NCI-H82 treated with DMSO at 0.1 percent for 48 hours (cell line): ENCODE measurements around the gene RCOR2.

Source experiments
- DNase-seq: peaks from one replicate; lab custom pipeline; 2025; ENCODE audit not compliant: unreplicated experiment; lab: John Stamatoyannopoulos, UW

Gene RCOR2

DNA sequence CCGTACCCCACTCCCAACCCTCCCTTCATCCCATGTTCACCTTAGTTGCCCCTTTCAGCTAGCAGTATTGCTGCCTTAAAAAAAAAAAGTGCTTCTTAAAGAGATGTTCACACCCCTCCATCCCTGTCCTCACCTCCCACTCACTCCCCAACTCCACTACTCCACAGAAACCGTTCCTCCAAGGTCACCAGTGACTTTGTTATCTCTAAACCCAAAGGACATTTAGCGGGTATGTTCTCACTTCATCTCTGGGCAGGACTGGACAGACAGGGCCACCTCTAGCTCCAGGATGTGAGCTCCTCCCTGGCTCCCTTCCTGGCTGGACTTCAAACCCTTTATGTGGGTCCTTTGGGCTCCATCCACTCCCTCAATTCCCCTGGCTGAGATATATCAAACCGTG is 6.4 kb upstream of the RCOR2 start:
- DNase-seq, result no peak

DNA sequence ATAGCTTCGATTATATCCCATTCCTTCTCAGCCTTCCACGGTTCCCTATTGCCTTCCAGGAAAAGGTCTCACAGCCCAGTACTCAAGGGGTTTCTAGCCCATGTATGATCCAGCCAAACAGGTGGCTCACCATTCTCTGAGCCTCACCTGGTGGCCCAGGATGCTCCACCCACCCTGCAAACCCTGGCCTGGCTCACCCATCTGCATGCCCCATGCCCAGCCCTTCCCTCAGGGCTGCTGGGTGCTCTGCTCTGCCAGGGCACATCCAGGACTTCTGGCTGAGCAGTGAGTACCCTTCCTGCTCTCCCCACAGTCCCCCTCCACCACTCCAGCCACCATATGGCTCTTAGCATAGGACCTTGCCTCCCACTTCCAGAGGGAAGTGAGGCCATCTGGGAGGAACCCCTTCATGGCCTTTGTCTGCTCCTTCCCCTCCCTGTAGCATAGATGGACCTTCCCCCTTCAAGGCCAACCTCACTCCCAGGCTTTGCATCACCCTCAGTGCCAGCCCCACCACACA is 5.8 kb upstream of the RCOR2 start:
- DNase-seq, result no peak

DNA sequence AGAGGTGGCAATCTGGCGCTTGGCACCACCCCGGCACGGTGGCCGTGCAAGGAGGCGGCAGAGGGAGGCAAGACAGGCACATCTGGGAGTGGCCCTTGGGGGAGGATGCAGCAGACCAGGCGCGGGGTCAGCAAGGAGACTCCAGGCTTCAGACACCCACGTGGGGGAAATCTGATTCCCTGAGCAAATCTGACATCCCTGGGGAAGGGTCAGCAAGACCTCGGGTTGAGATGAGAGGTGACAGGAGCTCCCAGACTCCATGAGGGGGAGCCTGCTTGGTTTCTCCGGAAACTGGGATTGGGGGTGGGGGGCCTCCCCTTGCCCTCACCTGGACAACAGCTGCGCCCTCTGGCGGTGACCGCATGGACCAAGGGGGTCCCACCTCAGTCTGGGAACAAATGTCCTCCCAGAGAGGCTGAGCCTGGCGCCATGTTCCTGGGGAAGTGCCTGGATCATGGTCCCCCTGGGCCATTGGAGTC is 4.0 kb upstream of the RCOR2 start:
- DNase-seq, result no peak

DNA sequence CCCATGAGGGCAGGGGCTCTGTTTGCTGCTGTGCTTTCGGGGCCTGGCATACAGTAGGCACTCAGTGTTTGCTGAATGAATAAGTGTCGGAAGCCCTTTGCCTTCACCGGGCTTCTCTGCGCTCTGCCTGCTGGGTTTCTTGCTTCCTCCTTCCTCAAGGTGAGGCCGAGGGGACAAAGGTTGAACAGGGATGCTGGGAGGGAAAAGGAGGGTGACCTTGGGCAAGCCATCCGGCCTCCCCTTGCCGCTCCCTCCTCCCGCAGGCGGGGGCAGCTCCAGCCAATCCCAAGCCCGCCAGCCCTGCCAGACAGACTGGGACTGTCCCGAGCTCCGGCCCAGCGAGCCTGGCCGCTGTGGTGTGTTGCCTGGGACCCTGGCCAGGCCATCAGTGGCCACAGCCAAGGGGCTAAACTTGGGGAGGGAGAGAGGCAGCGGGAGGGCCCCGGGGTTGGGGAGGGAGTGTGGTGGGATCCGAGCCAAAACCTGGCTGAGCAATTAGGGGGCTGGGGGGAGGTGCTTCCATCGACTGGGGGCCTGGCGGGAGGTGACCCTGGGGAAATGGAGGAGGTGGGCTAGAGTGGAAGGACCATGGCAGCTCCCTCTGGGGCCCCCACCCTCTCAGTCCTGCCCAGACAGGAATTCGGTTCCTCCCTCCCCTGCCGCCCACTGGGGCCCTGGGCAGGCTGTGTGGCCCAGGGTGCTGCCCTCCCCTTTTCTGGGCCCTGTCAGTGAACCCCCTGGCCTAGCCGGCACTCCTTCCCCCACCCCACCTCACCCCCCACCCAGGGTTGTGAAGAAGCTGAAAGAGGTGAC is 3.4 kb upstream of the RCOR2 start:
- no peak for DNase-seq

DNA sequence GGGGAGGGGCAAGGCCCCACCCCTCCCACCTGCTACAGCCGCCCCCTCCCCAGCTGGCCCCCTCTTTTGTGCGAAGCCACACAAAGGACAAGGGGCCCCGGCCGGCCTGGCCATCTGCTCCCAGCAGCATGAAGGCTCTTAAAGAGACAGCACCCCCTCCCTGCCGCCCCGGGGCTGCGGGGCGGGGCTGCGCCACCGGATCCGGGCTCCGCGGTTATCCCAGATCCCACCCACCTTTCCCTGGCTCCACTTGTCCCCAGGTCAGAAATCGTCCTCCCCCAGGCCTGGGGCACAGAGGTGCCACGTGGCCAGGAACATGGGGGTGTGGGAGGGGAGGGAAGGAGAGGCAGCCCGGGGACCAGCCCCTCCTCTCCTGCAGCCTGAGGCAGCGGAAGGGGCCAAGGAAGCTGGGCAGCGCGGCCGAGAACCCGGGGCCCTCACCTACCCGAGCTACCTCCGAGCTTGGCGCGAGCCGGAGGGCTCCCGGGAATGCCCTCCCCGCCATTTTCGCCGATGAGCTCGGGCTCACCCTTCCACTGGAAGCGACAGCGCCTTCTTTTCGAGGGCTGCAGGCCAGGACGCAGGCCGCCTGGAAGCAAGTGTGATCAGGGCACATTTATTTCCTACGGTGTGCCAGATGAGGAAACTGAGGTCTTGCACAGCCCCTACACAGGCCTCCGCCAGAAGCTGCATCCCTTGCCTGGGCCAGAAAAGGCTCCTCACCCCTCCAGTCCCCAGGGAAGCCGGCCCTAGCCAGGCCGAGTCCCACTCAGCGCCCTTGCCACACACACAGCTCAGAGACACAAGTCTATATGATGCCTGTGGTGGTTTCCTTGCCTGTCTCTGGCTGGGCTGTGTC is 2.5 kb upstream of the RCOR2 start:
- DNase-seq, result peak; percentile 82

DNA sequence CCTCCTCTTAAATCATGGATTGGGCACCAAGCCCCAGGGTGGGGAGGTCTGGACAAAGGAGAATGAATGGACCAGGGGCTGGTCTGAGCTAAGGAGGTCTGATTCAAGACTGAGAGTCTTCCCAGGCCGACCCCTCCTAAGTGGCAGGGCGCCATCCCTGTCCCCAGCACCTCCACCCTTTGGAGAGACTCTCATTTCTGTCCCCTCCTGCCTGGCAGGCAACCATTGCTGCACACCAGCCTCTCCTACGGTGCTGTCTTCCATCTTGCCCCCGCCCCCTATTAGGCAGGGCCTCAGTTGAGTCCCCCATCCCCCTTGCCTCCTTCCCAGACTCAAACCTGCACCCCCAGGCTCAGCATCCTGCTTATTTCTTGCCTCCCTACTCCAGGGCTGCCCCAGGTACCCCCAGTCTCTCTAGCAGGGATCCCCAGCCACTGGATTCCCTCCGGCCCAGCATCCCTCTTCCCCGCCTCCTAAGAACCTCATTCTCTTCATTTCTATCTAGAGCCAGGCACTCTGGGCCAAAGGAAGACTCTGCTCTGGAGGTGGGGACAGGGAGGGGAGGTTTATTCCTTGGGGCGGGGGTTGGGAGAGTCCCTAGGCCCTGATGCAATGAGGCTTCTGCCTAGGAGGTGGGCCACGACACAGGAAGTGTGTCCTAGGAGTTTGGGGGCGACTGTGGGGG is 1.7 kb upstream of the RCOR2 start:
- DNase-seq, result peak; percentile 66

DNA sequence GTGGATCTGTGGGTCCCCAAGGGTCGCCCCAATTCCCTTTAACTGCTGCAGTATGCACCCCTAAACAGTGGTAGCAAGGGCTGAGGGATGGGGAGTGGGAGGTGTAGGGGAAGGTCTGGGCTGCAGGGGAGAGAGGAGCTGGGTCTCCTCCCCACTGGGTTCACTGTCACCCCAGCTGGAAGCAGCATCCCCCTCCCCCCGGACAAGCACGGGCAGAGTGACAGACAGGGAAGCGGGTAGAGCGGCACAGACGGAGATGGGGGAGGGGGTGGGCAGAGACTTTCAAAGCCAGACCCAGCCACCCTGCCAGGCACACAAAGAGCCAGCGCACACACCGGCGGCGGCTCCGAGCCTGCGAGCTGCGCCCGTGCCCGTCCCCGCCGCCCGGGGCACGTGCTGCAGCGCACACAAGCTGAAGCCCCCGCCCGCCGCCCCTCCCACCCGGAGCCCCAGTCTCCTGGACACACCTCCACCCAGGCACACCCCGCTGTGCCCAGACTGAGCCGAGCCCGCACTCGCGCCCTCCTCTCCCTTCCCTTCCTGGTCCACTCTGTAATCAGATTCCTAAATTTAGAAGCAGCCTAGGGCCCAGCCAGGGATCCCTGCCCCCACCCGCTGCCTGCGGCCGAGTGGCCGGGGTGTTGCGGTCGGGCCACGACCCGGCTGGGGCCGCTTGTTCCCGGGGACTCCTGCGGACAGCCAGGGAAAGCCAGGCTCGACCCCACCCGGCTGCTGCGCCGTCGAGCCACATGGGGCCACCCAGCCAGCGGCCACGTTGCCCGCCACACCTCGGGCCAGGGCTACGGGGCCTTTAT is 935 bp upstream of the RCOR2 start:
- peak; percentile 78 for DNase-seq

DNA sequence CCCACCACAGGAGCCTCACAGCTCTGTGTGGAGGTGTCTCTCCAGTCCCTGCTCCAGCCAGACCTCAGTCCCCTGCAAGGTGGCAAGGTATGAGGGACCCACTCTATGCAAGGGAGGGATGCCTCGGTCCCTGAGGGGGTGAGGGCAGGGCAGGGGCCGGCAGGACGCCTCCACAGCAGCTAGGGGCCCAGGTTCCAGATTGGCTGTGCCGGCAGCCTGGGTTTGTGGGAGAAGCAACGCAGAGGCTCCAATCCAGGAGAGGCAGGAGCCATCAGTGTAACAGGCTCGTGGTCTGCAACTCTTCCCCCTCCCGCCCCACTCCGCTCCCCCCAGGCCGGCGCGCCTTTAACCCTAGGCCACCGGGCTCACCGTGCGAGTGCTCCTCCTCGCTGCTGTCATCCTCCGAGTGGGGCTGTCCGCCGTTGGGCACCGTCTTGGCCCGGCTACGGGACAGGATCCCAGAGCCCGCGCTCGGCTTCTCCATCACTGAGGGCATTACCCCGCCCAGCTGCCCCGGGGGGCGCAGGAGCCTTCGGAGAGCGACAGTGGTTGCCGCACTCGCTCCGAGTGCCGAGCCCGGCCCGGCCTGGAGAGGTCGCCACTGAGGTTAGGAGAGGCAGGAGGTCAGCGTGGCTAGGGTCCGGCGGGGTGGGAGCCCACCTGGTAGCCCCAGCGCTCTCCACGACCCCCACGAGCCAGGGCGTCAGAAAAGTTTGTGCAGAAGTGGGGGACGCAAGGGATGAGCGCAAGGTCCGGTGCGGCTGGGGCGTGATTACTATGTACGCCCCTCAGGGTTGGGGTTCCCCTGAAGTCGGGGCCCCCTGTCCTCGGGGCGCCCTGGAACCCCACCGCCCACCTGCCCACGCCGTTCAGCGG is 765 bp downstream of the RCOR2 start:
- DNase-seq, result peak; percentile 27

DNA sequence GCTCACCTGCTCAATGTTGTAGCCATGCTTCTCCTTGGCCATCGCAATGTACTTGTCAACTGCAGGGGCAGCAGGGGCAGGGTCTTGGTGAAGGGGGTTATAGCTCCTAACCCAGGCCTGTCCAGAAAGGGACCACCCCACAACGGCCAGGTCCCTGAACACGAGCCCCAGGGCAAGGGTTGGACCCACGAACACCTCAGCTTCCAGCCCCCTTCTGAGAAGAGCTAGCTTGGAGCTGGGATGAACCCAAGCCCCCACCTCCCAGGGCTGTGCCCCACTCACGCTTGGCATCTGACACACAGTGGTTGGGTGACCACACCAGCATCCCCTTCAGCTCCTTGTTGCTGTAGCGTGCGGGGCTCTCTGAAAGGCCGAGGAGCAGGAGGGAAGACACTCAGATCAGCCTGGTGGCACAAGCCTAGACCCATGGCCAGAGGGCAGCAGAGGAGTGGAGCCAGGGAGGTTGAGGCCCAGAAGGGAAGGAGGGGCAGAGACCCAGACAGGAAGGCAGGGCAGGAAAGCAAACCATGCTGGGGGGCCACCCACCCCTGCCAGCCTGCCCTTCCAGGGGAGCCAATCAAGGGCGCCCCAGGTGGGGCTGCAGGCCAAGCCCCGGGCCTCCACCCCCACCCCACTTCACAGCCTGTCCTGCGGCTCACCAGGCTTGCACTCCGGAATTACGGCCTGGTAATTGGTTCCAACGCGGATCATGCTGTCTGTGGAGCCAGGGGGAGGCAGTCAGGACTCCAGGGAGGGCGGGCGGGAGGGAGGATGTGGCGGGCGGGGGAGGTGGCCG is 1.9 kb downstream of the RCOR2 start:
- no peak for DNase-seq

DNA sequence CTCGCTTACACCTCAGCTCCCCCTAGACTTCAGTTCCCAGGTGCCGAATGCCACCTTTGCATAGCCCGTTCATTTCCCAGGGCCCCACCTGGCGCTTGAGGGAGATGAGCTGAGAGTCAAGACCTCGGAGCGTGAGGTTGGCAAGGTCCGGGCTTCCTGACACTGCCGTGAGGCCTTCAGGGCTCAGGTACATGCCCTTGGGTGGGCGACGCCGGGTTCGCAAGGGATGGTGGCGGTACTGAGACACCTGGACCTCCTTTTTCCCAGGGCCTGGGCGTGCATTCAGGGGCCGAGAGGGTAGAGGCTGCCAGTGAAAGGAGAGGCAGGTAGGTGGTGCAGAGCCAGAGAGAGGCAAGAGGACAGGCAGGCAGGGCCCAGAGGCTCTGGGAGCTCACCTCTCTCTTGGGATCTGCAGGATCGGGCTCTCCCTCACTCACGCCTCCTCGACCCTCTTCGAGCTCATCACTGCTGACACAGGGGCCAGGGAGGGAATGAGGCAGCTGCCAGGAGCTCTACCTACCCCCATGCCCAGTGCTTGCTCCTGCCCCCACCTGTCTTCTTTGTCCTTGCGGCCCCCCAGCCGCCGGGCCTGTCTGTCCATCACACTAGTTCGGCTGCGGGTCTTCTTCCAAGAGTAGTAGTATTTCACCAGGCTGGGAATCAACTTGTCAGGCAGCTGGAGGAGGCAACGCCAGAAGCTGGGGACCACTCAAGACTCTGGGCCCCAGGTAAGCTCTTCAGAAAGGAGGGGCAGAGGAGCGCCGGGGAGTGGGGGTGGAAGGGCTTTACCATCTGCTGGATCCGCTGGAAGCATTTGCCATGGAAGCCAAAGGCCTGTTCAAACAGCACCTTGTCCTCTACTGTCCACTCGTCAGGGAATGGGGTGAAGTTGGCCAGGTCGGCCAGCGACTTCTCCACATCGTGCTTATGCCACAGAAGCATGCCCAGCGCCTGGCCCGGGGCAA is 2.8 kb downstream of the RCOR2 start:
- no peak for DNase-seq

DNA sequence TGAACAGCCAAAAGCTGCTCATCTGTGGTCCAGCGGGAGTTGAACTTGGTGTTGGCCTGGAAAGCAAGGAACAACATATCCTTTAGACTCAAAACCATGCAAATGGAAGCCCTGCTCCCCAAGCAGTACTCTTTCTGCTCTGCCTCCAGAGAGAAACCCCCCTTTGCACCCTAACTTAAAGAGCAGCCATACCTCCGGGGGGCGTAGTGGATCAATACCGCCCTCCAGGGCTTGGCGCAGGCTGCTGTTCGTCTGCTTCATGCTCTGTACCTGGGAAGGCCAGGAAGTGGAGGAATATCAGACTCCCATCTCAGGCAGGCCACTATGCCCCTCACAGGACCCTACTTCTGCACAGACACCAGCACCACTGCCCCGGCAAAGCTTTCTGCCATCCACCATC is 4.3 kb downstream of the RCOR2 start:
- no peak for DNase-seq

DNA sequence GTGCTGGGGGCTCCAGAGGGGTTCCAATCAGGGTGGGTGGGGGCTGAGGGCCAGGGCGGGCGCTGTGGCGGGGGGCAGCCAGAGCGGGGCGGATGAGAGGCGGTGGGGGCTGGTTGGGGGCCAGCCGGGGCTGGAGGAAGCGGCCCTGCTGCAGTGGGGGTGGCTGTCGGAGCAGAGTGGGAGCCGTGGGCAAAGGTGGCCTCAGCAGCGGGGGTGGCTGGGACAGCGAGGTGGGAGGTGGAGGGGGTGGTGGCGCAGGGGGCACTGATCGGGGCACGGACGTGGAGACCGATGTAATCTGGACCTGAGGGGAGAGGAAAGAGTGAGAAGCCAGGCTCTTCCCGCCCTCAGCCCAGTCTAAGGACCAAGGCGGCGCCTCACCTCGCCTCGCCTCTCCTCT is 5.1 kb downstream of the RCOR2 start:
- DNase-seq, result no peak

DNA sequence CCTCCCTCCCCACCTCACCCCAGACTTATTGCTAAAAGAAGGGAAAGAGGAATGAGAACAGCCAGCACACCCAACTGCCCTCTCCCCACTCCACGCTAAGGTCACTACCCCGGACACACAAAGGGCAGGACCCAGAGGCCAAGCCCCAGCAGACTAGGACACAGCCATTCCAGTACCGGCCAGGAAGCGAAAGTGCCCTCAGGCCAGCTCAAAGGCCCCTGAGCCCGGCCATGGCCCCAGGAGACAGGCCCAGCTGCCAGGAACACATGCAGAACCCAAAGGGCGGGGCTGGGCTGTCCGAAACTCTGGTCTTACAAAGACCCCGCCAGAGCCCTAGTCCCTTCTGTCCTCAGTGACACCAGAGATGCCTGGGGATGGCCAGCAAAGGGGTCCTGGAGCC is 5.5 kb downstream of the RCOR2 start:
- DNase-seq, result no peak

DNA sequence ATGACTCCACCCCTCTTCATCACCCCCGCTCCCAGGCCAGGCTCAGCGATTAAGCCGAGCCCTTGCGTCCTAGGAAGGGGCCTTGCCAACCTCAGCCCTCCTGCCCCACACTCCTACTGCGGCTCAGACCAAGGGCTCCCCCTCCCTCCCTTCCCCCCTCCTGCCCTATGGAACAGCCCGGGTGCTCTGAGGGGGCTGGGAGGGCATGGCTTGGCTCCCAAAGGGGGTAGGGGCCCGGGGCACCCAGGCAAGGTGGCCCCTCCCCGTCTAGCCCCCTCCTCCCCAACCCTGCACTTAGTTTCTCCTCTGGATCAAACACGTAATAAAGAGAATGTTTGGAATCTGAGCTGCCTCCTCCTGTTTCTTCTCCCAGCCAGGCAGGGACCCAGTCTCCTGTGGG is 6.3 kb downstream of the RCOR2 start:
- DNase-seq, result no peak

DNA sequence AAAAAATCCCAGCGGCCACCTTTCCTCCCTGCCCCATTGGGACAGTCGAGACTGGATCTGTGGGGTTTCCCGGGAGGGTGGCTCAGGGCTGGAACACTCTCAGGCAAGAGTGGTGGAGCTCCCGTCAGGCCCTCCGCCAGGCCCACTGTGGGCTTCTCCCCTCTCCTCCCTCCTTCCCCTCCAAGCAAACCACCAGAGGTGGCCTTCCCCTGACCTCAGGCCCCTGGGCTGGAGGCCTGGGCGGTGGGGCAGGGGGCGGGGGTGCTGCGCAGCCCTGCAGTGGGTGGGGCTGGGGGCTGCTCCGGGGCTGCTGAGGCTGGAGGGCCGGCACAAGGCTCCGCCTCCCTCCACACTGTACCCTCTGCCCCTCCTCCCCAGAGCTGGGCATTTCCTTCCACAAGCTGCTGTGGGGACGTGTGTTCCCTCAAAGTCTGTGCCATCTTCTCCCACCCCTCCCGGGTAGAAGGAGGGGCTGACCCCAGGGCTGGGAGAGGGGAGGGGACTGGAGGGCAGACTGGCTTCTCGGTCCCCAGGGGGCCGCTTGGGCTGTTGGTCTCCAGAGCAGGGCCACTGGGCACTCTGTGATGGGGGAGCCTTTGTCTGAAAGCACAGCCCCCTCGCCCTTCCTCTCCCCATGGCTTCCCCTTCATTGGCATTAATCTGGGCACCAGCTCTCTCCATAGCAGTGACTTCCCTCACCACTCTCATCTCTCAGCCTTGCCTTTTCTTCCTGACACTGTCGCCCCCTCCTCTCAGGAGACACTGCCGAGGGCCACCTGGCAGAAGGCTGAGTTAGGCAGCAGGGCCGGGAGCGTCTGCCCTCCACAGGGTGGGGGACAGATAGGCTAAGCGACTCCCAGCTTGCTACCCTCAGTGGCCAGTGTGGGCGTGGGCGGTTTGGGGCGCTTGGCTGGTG is 7.1 kb downstream of the RCOR2 start:
- no peak for DNase-seq

DNA sequence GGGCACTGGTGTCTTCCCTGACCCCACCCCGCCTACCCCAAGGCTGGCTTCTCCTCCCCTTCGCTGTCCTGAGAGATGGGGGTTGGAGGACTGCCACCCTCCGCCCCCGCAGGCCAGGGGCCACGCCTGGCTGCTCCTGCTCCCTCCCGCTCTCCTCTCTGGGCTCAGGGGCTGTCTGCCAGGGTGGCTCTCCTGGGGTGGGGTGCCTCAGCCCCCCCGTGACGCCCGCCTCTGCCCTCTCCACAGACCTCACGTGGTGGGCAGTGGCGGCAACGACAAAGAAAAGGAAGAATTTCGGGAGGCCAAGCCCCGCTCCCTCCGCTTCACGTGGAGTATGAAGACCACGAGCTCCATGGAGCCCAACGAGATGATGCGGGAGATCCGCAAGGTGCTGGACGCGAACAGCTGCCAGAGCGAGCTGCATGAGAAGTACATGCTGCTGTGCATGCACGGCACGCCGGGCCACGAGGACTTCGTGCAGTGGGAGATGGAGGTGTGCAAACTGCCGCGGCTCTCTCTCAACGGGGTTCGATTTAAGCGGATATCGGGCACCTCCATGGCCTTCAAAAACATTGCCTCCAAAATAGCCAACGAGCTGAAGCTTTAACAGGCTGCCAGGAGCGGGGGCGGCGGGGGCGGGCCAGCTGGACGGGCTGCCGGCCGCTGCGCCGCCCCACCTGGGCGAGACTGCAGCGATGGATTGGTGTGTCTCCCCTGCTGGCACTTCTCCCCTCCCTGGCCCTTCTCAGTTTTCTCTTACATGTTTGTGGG is 8.1 kb downstream of the RCOR2 start:
- DNase-seq, result no peak
